ENCODE measurements around the gene ZNF236.

- TF ChIP-seq ARNT (IDR thresholded peaks at IDR 0.05) (no peak), ZNF7 (CRISPR knock-in tag; IDR thresholded peaks at IDR 0.05) (no peak), ATF2 (CRISPR knock-in tag; IDR thresholded peaks at IDR 0.05) (no peak), NFYB (CRISPR knock-in tag; IDR thresholded peaks at IDR 0.05) (no peak), ZNF800 (CRISPR knock-in tag; IDR thresholded peaks at IDR 0.05) (no peak), HIVEP1 (CRISPR knock-in tag; IDR thresholded peaks at IDR 0.05) (no peak), MXI1 (IDR thresholded peaks at IDR 0.05; ENCODE audit: borderline replicate concordance, low read depth, low read length) (no peak), RXRA (CRISPR knock-in tag; IDR thresholded peaks at IDR 0.05) (no peak), HNF1A (IDR thresholded peaks at IDR 0.05; ENCODE audit: low read depth) (no peak), HNF1A (CRISPR knock-in tag; IDR thresholded peaks at IDR 0.05; ENCODE audit: borderline replicate concordance) (no peak), JUND (CRISPR knock-in tag; IDR thresholded peaks at IDR 0.05) (no peak), ZKSCAN1 (IDR thresholded peaks at IDR 0.05; ENCODE audit: low read length) (no peak), DNMT3B (CRISPR knock-in tag; conservative IDR thresholded peaks at IDR 0.05) (no peak)
- TF ChIP-seq, protein P1, sequence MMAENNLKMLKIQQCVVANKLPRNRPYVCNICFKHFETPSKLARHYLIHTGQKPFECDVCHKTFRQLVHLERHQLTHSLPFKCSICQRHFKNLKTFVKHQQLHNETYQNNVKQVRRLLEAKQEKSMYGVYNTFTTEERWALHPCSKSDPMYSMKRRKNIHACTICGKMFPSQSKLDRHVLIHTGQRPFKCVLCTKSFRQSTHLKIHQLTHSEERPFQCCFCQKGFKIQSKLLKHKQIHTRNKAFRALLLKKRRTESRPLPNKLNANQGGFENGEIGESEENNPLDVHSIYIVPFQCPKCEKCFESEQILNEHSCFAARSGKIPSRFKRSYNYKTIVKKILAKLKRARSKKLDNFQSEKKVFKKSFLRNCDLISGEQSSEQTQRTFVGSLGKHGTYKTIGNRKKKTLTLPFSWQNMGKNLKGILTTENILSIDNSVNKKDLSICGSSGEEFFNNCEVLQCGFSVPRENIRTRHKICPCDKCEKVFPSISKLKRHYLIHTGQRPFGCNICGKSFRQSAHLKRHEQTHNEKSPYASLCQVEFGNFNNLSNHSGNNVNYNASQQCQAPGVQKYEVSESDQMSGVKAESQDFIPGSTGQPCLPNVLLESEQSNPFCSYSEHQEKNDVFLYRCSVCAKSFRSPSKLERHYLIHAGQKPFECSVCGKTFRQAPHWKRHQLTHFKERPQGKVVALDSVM (CRISPR knock-in tag; IDR thresholded peaks at IDR 0.05), result no peak
- TF ChIP-seq, protein P2, sequence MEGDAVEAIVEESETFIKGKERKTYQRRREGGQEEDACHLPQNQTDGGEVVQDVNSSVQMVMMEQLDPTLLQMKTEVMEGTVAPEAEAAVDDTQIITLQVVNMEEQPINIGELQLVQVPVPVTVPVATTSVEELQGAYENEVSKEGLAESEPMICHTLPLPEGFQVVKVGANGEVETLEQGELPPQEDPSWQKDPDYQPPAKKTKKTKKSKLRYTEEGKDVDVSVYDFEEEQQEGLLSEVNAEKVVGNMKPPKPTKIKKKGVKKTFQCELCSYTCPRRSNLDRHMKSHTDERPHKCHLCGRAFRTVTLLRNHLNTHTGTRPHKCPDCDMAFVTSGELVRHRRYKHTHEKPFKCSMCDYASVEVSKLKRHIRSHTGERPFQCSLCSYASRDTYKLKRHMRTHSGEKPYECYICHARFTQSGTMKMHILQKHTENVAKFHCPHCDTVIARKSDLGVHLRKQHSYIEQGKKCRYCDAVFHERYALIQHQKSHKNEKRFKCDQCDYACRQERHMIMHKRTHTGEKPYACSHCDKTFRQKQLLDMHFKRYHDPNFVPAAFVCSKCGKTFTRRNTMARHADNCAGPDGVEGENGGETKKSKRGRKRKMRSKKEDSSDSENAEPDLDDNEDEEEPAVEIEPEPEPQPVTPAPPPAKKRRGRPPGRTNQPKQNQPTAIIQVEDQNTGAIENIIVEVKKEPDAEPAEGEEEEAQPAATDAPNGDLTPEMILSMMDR (CRISPR knock-in tag; IDR thresholded peaks at IDR 0.05), result no peak
Observed at GRCh38 chr18:76827205-76828200, 5.1 kb downstream of the ZNF236 start.
